ENCODE data around the gene CFAP65. TPM values are rescaled to one million over a fixed set of nuclear protein-coding genes. Genes with fewer than 3 reads are reported as not detected.

CFAP65 gene
- not detected for total RNA-seq
- long read RNA-seq: 0 reads

DNA sequence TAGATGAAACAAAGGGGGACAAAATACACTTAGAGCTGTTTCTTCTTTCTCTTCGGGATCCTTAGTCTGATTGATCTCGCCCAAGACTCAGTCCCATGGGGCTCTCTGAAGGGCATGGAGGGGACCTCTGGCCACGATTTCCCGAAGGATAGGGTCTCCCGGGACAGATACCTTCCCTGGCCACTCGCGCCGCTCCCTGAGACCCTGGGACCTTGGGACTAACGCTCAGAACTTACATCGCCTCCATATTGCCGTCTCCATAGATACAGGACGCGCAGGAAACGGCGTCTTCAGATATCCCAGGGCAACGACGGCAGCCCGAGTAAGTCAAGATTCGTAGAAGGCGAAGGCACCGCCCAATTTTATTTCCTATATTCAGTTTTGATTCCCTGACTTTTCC lies at the start of gene CFAP65:
CFAP65 (minus strand) TSS at position 265 of the 400 bp plus-strand sequence. CDS start 2,468 bp downstream, outside the sequence.
- peak; percentile 72 for DNase-seq (ENCODE audit: low spot score)

DNA sequence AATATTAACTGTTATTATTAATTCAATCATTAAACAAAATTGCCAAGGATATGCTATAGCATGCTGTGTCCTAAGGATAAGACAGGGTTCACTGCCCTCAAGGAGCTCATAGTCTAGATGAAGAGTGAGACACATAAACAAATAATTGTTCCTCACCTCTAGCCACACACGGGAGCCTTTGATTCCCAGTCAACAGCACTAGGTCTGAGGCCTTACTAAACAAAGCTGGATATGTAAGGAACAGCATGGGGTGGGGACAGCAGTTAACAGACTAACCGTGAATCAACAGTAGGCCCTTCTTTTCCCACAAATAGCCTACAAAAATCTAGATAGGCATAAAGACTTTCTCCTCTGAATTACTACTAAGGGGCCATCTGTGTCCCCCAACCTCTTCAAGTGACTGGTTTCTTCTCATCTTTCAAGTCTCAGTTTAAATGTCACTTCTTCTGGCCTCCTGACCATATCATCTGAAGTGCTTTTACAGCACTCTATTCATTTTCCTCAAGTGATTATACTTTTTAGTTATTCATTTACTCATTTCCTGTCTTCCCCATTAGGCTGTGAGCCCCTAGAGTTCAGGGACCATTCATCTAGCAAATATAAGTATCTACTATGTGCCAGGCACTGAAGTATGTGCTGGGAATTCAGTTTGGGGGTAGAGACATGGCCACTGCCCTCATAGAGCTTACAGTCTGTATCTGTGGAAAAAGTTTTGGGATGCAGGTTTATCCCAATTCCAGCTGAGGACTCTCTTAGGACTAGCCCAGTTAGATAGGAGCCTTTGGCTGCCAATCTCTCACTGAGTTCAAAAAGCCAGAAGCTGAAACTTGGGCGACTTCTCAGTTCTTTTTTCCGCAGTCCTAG lies 49.4 kb upstream of the CFAP65 start:
- DNase-seq (ENCODE audit: low spot score): no peak

DNA sequence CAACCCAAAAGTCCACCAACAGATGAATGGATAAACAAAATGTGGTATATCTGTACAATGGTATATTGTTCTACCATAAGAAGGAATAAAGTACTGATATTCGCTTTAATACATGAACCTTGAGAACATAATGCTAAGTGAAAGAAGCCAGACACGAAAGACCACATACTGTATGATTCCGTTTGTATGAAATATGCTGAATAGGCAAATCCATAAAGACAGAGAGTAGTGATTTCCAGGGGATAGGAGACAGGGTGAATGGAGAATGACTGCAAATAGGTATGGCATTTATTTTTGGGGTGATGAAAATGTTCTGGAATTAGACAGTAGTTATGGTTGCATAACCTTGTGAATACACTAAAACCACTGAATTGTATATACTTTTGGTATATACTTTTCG lies 48.0 kb upstream of the CFAP65 start:
- DNase-seq (ENCODE audit: low spot score): no peak

- DNase-seq (ENCODE audit: low spot score): no peak
Measured at GRCh38 chr2:219087848-219088247, 46.5 kb upstream of the CFAP65 start.

DNA sequence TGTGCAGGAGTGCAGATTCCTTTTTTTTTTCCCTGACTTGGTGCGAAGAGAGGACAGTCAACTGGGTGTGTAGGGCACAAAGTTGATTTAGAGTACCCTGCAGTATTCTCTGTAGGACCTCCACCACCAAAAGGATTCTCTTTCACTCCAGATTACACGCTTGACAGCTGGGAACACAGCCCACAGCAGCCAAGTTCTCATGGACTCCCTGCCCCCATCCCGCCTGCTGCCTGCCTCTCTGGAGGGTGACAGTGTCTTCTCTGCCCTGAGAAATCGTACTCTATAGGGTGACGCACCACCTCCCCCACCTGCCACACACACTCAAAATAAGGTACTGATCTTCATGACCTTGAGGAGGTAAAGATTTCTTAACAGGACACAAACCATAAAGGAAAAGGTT lies 46.0 kb upstream of the CFAP65 start:
- DNase-seq (ENCODE audit: low spot score): no peak

GRCh38 chr2:219086196-219086595 lies 44.9 kb upstream of the CFAP65 start:
- no peak for DNase-seq (ENCODE audit: low spot score)

DNA sequence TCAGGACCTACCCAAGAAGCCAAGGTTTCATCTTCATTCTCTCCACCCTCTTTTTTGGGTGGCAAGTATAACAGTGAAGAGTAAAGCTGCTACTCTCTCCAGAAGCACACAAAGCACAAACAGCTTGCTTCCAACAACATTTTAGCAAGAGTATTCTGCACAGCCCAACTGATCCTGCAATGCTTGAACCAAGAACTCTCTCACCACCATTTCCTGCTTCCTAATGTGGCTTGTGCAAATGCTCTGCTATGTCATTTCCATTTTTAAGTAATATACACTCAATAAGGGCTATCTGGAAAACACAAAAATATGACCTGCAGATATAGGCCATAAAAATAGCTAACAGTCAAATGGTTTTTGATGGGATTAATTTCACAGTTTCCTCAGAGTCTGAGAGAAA lies 43.5 kb upstream of the CFAP65 start:
- DNase-seq (ENCODE audit: low spot score): no peak

- no peak for DNase-seq (ENCODE audit: low spot score)
Measured at GRCh38 chr2:219082332-219082958, 41.1 kb upstream of the CFAP65 start.

GRCh38 chr2:219081701-219082331 lies 40.5 kb upstream of the CFAP65 start:
- DNase-seq (ENCODE audit: low spot score): no peak

DNA sequence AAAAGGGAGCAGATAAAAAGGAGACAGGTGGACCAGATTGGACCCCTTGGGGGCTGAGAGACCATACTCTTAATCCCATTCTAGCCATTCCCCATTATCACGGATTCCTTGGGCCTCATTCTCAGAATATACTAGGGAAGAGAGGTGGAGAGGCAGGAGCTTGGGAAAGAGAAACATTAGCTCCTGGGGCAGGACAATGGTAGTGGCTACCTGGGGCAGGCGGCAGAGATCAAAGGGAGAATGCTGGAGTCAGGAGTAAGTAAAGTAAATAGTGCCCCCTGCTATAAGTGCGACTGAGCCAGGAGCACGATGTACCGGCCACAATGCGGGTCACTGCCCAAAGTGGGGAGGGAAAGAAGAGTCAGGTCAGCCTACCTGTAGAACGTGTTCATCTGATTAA lies 39.8 kb upstream of the CFAP65 start:
- no peak for DNase-seq (ENCODE audit: low spot score)

GRCh38 chr2:219079417-219079816 lies 38.1 kb upstream of the CFAP65 start:
- no peak for DNase-seq (ENCODE audit: low spot score)

DNA sequence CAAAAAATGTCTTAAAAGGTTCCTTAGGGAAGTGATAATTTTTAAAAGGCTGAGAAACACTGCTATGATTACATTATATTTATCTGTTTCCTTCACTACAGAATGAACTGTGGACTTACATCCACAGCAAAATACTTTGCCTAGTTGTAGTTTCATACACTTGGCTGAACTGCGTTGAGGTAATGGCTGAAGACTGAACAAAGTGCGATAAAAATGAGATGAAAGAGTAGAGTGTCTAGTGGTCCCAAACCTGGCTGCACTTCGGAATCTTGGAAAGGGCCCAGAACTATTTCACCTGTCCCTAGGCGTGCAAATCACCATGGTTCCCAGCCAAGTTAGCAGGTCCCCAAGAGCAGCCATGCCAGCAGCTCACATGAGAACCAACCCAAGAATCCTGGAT lies 37.6 kb upstream of the CFAP65 start:
- no peak for DNase-seq (ENCODE audit: low spot score)

- no peak for DNase-seq (ENCODE audit: low spot score)
Measured at GRCh38 chr2:219078126-219078525, 36.8 kb upstream of the CFAP65 start.

DNA sequence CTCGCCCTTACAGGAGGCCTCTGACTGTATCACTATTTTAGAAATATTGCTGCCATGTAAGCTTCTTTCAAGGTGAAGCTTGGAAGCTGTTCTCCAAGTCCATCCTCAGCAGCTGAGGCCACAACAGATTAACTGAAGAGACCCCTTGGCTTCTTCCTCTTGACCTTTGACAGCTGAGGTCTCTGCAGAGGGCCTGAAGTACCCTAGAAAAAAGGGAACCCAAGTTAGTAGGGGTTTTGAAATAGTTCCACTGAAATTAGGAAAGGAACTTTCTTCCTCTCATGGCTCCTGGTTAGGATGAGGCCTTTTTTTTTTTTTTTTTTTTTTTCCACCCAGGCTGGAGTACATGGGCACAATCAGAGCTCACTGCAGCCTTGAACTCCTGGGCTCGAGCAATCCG lies 34.9 kb upstream of the CFAP65 start:
- DNase-seq (ENCODE audit: low spot score): no peak

- no peak for DNase-seq (ENCODE audit: low spot score)
Measured at GRCh38 chr2:219073413-219074129, 32.3 kb upstream of the CFAP65 start.

- no peak for DNase-seq (ENCODE audit: low spot score)
Measured at GRCh38 chr2:219072741-219073250, 31.5 kb upstream of the CFAP65 start.

GRCh38 chr2:219071131-219071816 lies 30.0 kb upstream of the CFAP65 start:
- DNase-seq (ENCODE audit: low spot score): no peak

DNA sequence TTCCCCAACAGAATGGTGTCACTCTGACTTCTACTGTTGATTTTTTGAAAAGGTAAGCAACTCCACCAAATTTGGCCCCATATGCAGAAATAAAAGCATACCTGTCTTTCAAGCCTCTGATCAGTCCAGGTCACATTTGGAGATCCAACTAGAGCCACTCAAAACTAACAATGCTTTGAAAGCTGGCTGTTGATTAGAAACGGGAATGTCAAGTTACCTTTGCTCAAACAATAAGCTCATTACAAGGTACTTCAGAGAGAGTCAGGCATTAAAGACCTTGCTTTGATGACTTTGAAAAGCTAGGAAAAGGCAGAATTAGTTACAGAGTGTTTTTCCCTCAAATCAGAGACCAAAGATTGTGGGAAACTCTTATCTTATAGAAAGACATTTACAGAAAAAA lies 24.2 kb upstream of the CFAP65 start:
- no peak for DNase-seq (ENCODE audit: low spot score)

DNA sequence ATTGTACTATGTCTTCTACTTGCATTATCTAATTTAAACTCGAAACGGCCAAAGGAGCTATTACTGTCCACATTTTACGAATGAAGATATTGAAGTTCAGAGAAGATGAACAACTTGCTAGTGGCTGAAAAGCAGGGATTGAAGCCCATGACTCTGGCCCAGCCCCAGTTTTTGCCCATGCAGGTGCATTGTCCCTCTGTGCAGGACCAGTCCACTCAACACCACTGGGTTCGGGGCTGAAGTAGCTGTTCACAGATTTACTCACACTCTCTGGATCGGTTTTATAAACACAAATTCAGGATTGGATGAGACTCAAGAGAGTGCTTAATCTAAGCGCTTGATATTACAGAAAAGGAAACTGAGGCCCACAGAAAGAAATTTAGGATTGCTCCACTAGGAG lies 20.8 kb upstream of the CFAP65 start:
- DNase-seq (ENCODE audit: low spot score): no peak

DNA sequence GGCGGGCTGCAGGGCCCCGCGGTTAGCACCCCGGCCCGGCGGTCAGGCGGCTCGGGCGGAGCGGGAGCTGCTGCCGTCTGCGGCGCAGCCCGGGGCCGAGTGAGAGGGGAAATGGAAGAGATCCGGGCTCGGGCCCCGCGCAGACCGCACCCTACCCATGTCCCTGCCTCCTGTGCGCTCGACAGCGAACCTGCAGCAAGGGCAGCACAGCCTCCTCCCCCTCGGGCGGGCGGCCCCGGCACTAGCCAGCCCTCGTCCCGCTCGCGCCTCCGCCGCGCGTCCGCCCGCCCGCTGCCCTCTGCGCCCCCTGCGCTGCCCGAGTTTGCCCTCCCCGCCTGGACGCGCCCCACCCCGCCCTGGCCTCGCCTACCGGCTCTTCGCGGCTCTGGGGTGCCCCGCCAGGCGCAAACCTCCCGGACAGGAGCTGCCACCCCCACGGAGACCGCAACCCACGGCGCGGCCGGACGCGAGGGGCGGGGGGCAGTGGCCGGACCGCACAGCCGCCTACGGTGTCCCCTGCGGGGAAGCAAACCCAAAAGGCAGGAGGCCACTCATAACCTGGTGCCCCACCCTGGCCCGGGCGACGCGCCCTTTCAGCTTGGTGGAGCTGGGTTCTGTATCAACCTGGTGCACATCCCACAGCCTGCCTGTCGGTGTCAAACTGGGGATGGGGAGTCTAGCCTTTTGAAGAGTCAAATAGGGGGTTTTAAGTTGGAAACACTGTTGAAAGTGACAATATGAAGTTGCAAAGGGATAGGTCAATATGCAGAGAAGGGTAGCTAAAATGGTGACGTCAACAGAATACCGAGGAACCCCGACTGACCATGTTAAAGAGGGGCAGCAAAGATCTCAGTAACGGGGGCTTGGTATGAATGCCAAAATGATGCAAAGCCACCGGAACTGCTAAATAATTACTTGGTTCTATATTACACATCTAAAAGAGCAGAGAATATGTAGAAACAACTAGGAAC lies 19.8 kb upstream of the CFAP65 start, which contains the start of gene IHH:
IHH (minus strand) TSS at position 101 of the 971 bp plus-strand sequence. CDS start 454 bp downstream, outside the sequence.
- DNase-seq (ENCODE audit: low spot score): no peak
